Subcutaneous adipose tissue (tissue), 4 donors: ENCODE measurements around the gene RAB3A. TPM values are rescaled to one million over a fixed set of nuclear protein-coding genes. Genes with fewer than 3 reads are reported as not detected.

Experiments
- CTCF ChIP-seq: fragments of 450-650 bp; IDR thresholded peaks from one replicate; pipeline ENCODE4 v1.5.1; 2016; ENCODE audit warnings: low read depth, mild to moderate bottlenecking, control low read depth, antibody characterized with exemption, moderate library complexity
- total RNA-seq, 4 donors: library from RNA; depleted of rRNA; stranded (reverse); fragments of >200 nt; gene quantifications; one replicate each; pipeline ENCODE4 v1.1.0, GENCODE V29; 2016

Gene RAB3A
- total RNA-seq, 4 donors from 2014 or later = 0.51 TPM; not detected in 3

- no peak for TF ChIP-seq CTCF
These were observed 11.1 kb upstream of the RAB3A start for GRCh38 chr19:18214779-18215433.

DNA sequence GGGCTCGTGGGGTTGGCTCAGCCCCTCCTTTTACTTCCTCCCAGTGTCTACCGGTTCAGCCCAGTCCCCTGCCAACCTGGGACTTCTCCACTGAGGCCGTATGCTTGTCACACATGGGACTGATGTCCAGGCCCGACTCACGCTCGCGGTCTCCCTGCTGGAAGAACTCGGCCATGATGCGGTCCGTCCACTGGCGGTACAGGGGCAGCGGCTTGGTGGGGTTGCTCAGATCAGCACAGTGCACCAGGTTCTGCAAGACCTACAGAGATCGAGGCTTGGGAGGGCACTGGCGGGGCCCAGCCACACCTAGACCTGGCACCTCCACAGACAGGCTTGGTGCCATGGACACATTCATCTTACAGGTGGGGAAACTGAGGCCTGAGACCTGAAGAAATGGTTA is 7.8 kb upstream of the RAB3A start:
- TF ChIP-seq CTCF = no peak

- TF ChIP-seq CTCF = no peak
These were observed 4.5 kb upstream of the RAB3A start for GRCh38 chr19:18208098-18208951.

GRCh38 chr19:18206018-18206417 is 2.2 kb upstream of the RAB3A start:
- no peak for TF ChIP-seq CTCF

GRCh38 chr19:18205200-18205892 is 1.5 kb upstream of the RAB3A start:
- no peak for TF ChIP-seq CTCF

DNA sequence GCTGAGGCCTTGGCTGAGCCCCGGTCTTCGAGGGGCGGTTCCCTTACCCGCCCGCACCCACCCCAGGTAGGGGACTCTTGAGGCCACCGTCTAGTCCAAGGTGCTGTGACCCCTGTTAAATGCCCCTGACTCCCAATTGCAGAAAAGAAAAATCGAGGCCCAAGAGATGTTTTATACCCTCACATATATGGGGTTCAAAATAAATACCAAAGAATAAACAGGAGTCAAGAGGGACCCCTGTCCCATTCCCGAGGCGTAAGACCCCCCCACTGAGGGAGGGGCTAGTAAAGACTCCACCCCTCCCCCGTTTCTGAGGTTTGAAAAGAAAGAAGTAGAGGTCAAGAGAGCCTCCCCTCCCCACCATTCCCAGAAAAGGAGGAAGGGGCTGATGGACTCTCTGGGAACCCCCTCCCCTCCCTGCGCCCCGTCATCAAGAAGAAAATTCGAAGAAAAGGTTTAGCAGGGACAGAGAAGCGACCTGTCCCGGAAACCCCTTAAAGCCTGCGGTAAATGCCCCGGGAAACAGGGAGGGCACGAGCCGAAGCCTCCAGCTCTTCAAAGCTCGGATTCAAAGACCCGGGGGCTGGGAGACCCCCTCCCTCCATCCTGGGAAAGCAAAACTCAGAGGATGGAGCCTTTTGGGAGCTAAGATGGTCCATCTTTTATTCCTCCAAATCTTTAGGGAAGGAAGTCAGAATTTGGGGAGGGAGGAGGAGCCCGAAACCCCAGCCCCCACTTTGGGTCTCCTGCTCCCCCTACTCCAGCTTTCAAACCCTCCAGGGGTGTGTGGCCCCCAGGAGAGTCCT is 755 bp upstream of the RAB3A start:
- TF ChIP-seq CTCF = no peak
